CD4-positive, CD25-positive, alpha-beta regulatory T cell (primary cell): ENCODE data around the gene MOAP1. TPM values are rescaled to one million over a fixed set of nuclear protein-coding genes. Genes with fewer than 3 reads are reported as not detected.
"Not testable (repeated sequence)": the region's sequence is repeated elsewhere in the genome, so short reads cannot be mapped to it uniquely, and the experiment has no call there.

Source experiments
- ATAC-seq, 2 donors: fragments of 150-1000 bp; cut with Tn5 transposase; one replicate each; pipeline ENCODE4 v1.10.0; 2021; ENCODE audit warnings: low read depth in 2 of 2, moderate number of reproducible peaks in 2 of 2, moderate library complexity in 1 of 2
- DNase-seq, 3 donors: peaks; one replicate each; pipeline versions ENCODE4 v3.0.0 to v3.0.0-alpha.2; 2012 to 2022; ENCODE audit warnings: mixed read lengths in 1 of 3
- H3K27ac ChIP-seq: one replicate; pipeline ENCODE4 v1.7.0; 2013; ENCODE audit warnings: mild to moderate bottlenecking, low read length; ENCODE audit not compliant: insufficient read depth, poor library complexity, severe bottlenecking
- H3K27me3 ChIP-seq: one replicate; pipeline ENCODE4 v1.7.0; 2013; ENCODE audit warnings: low read length; ENCODE audit not compliant: control insufficient read depth, insufficient read depth
- H3K36me3 ChIP-seq: one replicate; pipeline ENCODE4 v1.7.0; 2013; ENCODE audit warnings: mild to moderate bottlenecking, low read length, moderate library complexity; ENCODE audit not compliant: control insufficient read depth, insufficient read depth
- H3K4me1 ChIP-seq: 2 replicates; pipeline ENCODE4 v1.7.0; 2013; ENCODE audit warnings: mild to moderate bottlenecking, low read length; ENCODE audit not compliant: insufficient read depth, control insufficient read depth, poor library complexity, severe bottlenecking
- H3K4me3 ChIP-seq: one replicate; pipeline ENCODE4 v1.7.0; 2013; ENCODE audit warnings: low read depth, mild to moderate bottlenecking, low read length, moderate library complexity
- H3K9me3 ChIP-seq, 2 experiments: 1 replicate in 1 of 2; 2 replicates in 1 of 2; pipeline ENCODE4 v1.7.0; 2013; ENCODE audit warnings: low read length in 2 of 2, mild to moderate bottlenecking in 1 of 2, moderate library complexity in 1 of 2; ENCODE audit not compliant: control insufficient read depth in 2 of 2
- H3K27ac Mint-ChIP-seq, 3 donors: one replicate each; pipeline ENCODE4 v1.8.0; 2020 to 2022; ENCODE audit warnings: mild to moderate bottlenecking in 3 of 3, mixed read lengths in 3 of 3, moderate library complexity in 2 of 3
- H3K27me3 Mint-ChIP-seq: one replicate; pipeline ENCODE4 v1.8.0; 2022; ENCODE audit warnings: mild to moderate bottlenecking, mixed read lengths
- H3K36me3 Mint-ChIP-seq: one replicate; pipeline ENCODE4 v1.8.0; 2020; ENCODE audit warnings: mixed read lengths
- H3K4me1 Mint-ChIP-seq, 4 donors: one replicate each; pipeline ENCODE4 v1.8.0; 2020 to 2022; ENCODE audit warnings: mixed read lengths in 4 of 4, mild to moderate bottlenecking in 1 of 4
- H3K4me3 Mint-ChIP-seq, 4 donors: one replicate each; pipeline ENCODE4 v1.8.0; 2020 to 2022; ENCODE audit warnings: mild to moderate bottlenecking in 4 of 4, mixed read lengths in 4 of 4, moderate library complexity in 3 of 4
- H3K9me3 Mint-ChIP-seq, 7 donors: one replicate each; pipeline ENCODE4 v1.8.0; 2020 to 2022; ENCODE audit warnings: mixed read lengths in 7 of 7, mild to moderate bottlenecking in 3 of 7, moderate library complexity in 2 of 7
- polyA plus RNA-seq, 4 donors: library from polyadenylated mRNA; unstranded; fragments of 300-500 nt; fragmentation: Illumina TruSeq; gene quantifications; one replicate each; pipeline ENCODE4 v1.2.3, GENCODE V29; 2021
- total RNA-seq: library from RNA; stranded (reverse); gene quantifications from one replicate; pipeline ENCODE4 v1.2.3, GENCODE V29; 2022

MOAP1 gene
- total RNA-seq (85.5 TPM), polyA plus RNA-seq (10 to 100 TPM; 66.4 to 88.1 (median 75.9) TPM)

- peaks cover 35% of the 10 kb centered on the region for H3K4me1 ChIP-seq
- peak; percentile 90 to 96 (median 92) for DNase-seq
- peaks cover 23 to 50% (median 38%) of the 10 kb centered on the region in 4 donors for H3K4me1 Mint-ChIP-seq
- H3K27ac Mint-ChIP-seq, result peak within 1 kb of the TSS; percentile 97 to 99 (median 98)
- H3K27ac ChIP-seq, result peak within 1 kb of the TSS; percentile 97
- peaks cover 15% of the 10 kb centered on the region for H3K36me3 ChIP-seq
- peak; percentile 91 to 92 for ATAC-seq
- H3K4me3 Mint-ChIP-seq, result peak within 1 kb of the TSS; percentile 94 to 99 (median 95)
- no peaks in the 10 kb centered on the region for H3K27me3 ChIP-seq
- peaks cover 19% of the 10 kb centered on the region for H3K36me3 Mint-ChIP-seq
- H3K9me3 ChIP-seq, result no peaks in the 10 kb centered on the region
- peak within 1 kb of the TSS; percentile 91 for H3K4me3 ChIP-seq
- no peaks in the 10 kb centered on the region for H3K9me3 Mint-ChIP-seq
- peaks cover 4% of the 10 kb centered on the region for H3K27me3 Mint-ChIP-seq
Observed at GRCh38 chr14:93184391-93185348, at the start of gene MOAP1, which contains the start of gene LYSET. Gene MOAP1, minus strand, starts transcription at chr14:93184897. Its CDS starts 655 bp downstream, at chr14:93184242. Gene LYSET, plus strand, starts transcription at chr14:93185317. Its CDS starts 89 bp downstream, at chr14:93185406.

DNA sequence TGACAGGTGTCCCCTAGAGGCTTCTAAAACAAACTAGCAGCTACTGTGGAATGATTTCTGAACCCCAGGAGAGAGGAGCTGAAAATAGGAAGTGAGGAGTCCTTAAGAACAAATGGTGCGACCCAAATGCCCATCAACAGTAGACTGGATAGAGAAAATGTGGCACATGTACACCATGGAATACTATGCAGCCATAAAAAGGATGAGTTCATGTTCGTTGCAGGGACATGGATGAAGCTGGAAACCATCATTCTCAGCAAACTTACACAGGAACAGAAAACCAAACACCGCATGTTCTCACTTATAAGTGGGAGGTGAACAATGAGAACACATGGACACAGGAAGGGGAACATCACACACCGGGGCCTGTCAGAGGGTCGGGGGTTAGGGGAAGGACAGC, 48.4 kb upstream of the MOAP1 start:
- H3K4me3 ChIP-seq, H3K27me3 ChIP-seq, H3K27ac ChIP-seq, ATAC-seq, H3K9me3 ChIP-seq, H3K27ac Mint-ChIP-seq, H3K36me3 Mint-ChIP-seq, H3K9me3 Mint-ChIP-seq, H3K4me3 Mint-ChIP-seq, H3K4me1 ChIP-seq, DNase-seq: not testable (repeated sequence)
- peaks cover 12% of the 10 kb centered on the region for H3K36me3 ChIP-seq
- Mint-ChIP-seq H3K4me1 (peaks cover 0 to 19% (median 6%) of the 10 kb centered on the region in 4 donors), H3K27me3 (peaks cover 12% of the 10 kb centered on the region)

- H3K4me3 Mint-ChIP-seq, result no peak overlapping the region
- H3K27me3 Mint-ChIP-seq, result peaks cover 12% of the 10 kb centered on the region
- H3K9me3 ChIP-seq, result no peaks in the 10 kb centered on the region
- H3K36me3 Mint-ChIP-seq, result peaks cover 16% of the 10 kb centered on the region
- H3K4me1 Mint-ChIP-seq, result peaks cover 0 to 17% (median 6%) of the 10 kb centered on the region in 4 donors
- H3K27ac Mint-ChIP-seq, result peak overlapping the region in 1 of 3 donors; percentile 49
- peaks cover 21% of the 10 kb centered on the region for H3K36me3 ChIP-seq
- ATAC-seq, result no peak
- H3K27me3 ChIP-seq, result no peaks in the 10 kb centered on the region
- H3K9me3 Mint-ChIP-seq, result no peaks in the 10 kb centered on the region
- peaks cover 6% of the 10 kb centered on the region for H3K4me1 ChIP-seq
- DNase-seq, result no peak
- H3K27ac ChIP-seq, result no peak overlapping the region
- H3K4me3 ChIP-seq, result no peak overlapping the region
Observed at GRCh38 chr14:93232159-93232558, 47.5 kb upstream of the MOAP1 start.

GRCh38 chr14:93231129-93231979, 46.7 kb upstream of the MOAP1 start:
- H3K9me3 Mint-ChIP-seq, result no peaks in the 10 kb centered on the region
- no peaks in the 10 kb centered on the region for H3K9me3 ChIP-seq
- no peak overlapping the region for H3K4me3 ChIP-seq
- ATAC-seq, result no peak
- H3K27me3 ChIP-seq, result no peaks in the 10 kb centered on the region
- H3K27me3 Mint-ChIP-seq, result peaks cover 12% of the 10 kb centered on the region
- H3K36me3 Mint-ChIP-seq, result peaks cover 21% of the 10 kb centered on the region
- peaks cover 0 to 17% (median 6%) of the 10 kb centered on the region in 4 donors for H3K4me1 Mint-ChIP-seq
- H3K27ac Mint-ChIP-seq, result no peak overlapping the region
- no peak overlapping the region for H3K27ac ChIP-seq
- peaks cover 27% of the 10 kb centered on the region for H3K36me3 ChIP-seq
- no peak for DNase-seq
- peaks cover 6% of the 10 kb centered on the region for H3K4me1 ChIP-seq
- H3K4me3 Mint-ChIP-seq, result peak overlapping the region in 2 of 4 donors; percentile 29 to 65

DNA sequence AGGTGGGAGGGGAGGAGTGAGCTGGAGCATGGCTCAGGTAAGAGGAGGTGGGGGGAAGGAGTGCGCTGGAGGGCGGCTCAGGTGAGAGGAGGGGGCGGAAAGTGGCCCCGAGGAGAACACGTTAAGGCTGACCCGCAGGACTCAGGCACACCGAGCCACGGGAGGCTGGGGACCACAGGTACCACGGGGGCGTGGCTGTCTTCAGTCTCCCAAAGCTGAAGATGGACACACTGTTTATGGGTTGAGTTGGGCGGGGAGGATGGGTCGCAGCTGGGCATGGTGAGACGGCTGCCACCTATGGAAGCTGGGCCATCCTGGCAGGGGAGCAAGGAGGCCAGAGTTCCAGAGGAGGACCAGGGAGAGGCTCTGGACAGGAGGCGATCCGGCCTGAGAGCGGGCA, 45.8 kb upstream of the MOAP1 start:
- Mint-ChIP-seq H3K27me3 (peaks cover 12% of the 10 kb centered on the region), H3K4me3 (peak overlapping the region in 1 of 4 donors; percentile 40), H3K36me3 (peaks cover 29% of the 10 kb centered on the region), H3K27ac (no peak overlapping the region), H3K9me3 (no peaks in the 10 kb centered on the region), H3K4me1 (peaks cover 0 to 17% (median 8%) of the 10 kb centered on the region in 4 donors)
- peaks cover 6% of the 10 kb centered on the region for H3K4me1 ChIP-seq
- H3K27me3 ChIP-seq, result no peaks in the 10 kb centered on the region
- no peak overlapping the region for H3K4me3 ChIP-seq
- no peak for DNase-seq
- ATAC-seq, result no peak
- no peaks in the 10 kb centered on the region for H3K9me3 ChIP-seq
- peaks cover 32% of the 10 kb centered on the region for H3K36me3 ChIP-seq
- H3K27ac ChIP-seq, result no peak overlapping the region

GRCh38 chr14:93228550-93228949, 43.9 kb upstream of the MOAP1 start:
- H3K27me3 Mint-ChIP-seq, result peaks cover 7% of the 10 kb centered on the region
- Histone ChIP-seq H3K27ac (no peak overlapping the region), H3K36me3 (peaks cover 48% of the 10 kb centered on the region), H3K27me3 (no peaks in the 10 kb centered on the region), H3K4me1 (peaks cover 6% of the 10 kb centered on the region), H3K4me3 (no peak overlapping the region), H3K9me3 (no peaks in the 10 kb centered on the region)
- ATAC-seq (no peak), DNase-seq (no peak)
- peaks cover 39% of the 10 kb centered on the region for H3K36me3 Mint-ChIP-seq
- H3K4me1 Mint-ChIP-seq, result peaks cover 0 to 15% (median 6%) of the 10 kb centered on the region in 4 donors
- no peak overlapping the region for H3K4me3 Mint-ChIP-seq
- no peak overlapping the region for H3K27ac Mint-ChIP-seq
- H3K9me3 Mint-ChIP-seq, result no peaks in the 10 kb centered on the region

DNA sequence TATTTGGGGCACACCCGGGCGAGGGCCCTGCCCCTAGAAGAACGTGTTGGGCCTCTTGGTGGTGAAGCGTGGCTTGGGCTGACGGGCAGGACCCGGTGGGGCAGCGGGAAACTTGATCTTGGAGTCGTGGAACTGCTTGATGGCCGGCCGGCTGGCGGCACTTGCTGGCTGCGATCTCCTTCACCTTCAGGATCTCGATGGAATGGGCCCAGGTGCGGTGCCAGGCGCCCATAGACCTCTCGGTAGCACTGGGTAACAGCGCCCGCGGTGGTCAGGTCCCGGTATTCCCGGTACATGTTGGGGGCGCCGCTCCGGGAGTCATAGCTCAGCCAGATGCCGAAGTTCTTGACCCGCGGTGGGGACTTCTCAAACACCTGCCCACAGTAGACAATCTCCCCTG, 38.9 kb upstream of the MOAP1 start:
- Histone ChIP-seq H3K27ac (no peak overlapping the region), H3K36me3 (peaks cover 60% of the 10 kb centered on the region), H3K9me3 (no peaks in the 10 kb centered on the region), H3K27me3 (no peaks in the 10 kb centered on the region), H3K4me1 (no peaks in the 10 kb centered on the region), H3K4me3 (no peak overlapping the region)
- peaks cover 0 to 6% (median 5%) of the 10 kb centered on the region in 4 donors for H3K4me1 Mint-ChIP-seq
- no peaks in the 10 kb centered on the region for H3K9me3 Mint-ChIP-seq
- DNase-seq (no peak), ATAC-seq (no peak)
- H3K4me3 Mint-ChIP-seq, result no peak overlapping the region
- no peak overlapping the region for H3K27ac Mint-ChIP-seq
- peaks cover 56% of the 10 kb centered on the region for H3K36me3 Mint-ChIP-seq
- H3K27me3 Mint-ChIP-seq, result no peaks in the 10 kb centered on the region
